WTC11 (cell line): ENCODE data around the gene NDUFA12. TPM values are rescaled to one million over a fixed set of nuclear protein-coding genes. Genes with fewer than 3 reads are reported as not detected.

Experiments used
- ATAC-seq: fragments of 200-7000 bp; cut with Tn5 transposase; 2 replicates; pipeline ENCODE4 v1.10.0; 2021; ENCODE audit warnings: mild to moderate bottlenecking, moderate library complexity
- CTCF ChIA-PET: fragments of 300-600 bp; sonication (Branson Sonifier 250); formaldehyde crosslinking; loops from one replicate; lab custom pipeline; 2021; ENCODE audit warnings: antibody characterized with exemption; lab: Charles Lee
- POLR2A ChIA-PET: fragments of 350-600 bp; sonication (Branson Sonifier 250); formaldehyde crosslinking; loops from one replicate; lab custom pipeline; 2021; ENCODE audit warnings: antibody characterized with exemption; lab: Charles Lee
- DNase-seq: peaks from one replicate; pipeline ENCODE4 v3.0.0; 2021; ENCODE audit warnings: low spot score
- H3K27ac Mint-ChIP-seq: 2 replicates; pipeline ENCODE4 v1.8.0; 2021; ENCODE audit warnings: mixed read lengths
- H3K27me3 Mint-ChIP-seq: 2 replicates; pipeline ENCODE4 v1.8.0; 2021; ENCODE audit warnings: low read depth, mild to moderate bottlenecking, moderate library complexity, mixed read lengths
- H3K36me3 Mint-ChIP-seq: 2 replicates; pipeline ENCODE4 v1.8.0; 2021; ENCODE audit warnings: mixed read lengths
- H3K4me1 Mint-ChIP-seq: 2 replicates; pipeline ENCODE4 v1.8.0; 2022; ENCODE audit warnings: mixed read lengths
- H3K4me3 Mint-ChIP-seq: 2 replicates; pipeline ENCODE4 v1.8.0; 2021; ENCODE audit warnings: mild to moderate bottlenecking, moderate library complexity, mixed read lengths
- H3K9me3 Mint-ChIP-seq: 2 replicates; pipeline ENCODE4 v1.8.0; 2021; ENCODE audit warnings: mixed read lengths
- ATF2 ChIP-seq: sonication (generic); formaldehyde crosslinking; IDR thresholded peaks from 2 replicates; pipeline ENCODE4 v1.8.1; 2022; ENCODE audit warnings: low read depth, missing genetic modification reagents, borderline replicate concordance
- CREM ChIP-seq: sonication (generic); formaldehyde crosslinking; IDR thresholded peaks from 2 replicates; pipeline ENCODE4 v1.8.1; 2022; ENCODE audit warnings: mild to moderate bottlenecking, missing genetic modification reagents, moderate library complexity
- CTCF ChIP-seq: fragments of 200-600 bp; IDR thresholded peaks from 2 replicates; pipeline ENCODE4 v1.8.0; 2022; ENCODE audit warnings: antibody characterized with exemption
- E2F4 ChIP-seq: sonication (generic); formaldehyde crosslinking; IDR thresholded peaks from 2 replicates; pipeline ENCODE4 v1.8.1; 2022; ENCODE audit warnings: low read depth, mild to moderate bottlenecking, moderate library complexity, missing genetic modification reagents, borderline replicate concordance
- GABPB1 ChIP-seq: sonication (generic); formaldehyde crosslinking; IDR thresholded peaks from 2 replicates; pipeline ENCODE4 v1.8.1; 2023; ENCODE audit warnings: mild to moderate bottlenecking, missing genetic modification reagents
- IRF2 ChIP-seq: sonication (generic); formaldehyde crosslinking; IDR thresholded peaks from 2 replicates; pipeline ENCODE4 v1.8.0; 2022; ENCODE audit warnings: low read depth, missing genetic modification reagents, borderline replicate concordance
- JUN ChIP-seq: sonication (generic); formaldehyde crosslinking; IDR thresholded peaks from 2 replicates; pipeline ENCODE4 v1.8.0; 2023; ENCODE audit warnings: mild to moderate bottlenecking, missing genetic modification reagents
- MAX ChIP-seq: sonication (generic); formaldehyde crosslinking; IDR thresholded peaks from 2 replicates; pipeline ENCODE4 v1.8.0; 2022; ENCODE audit warnings: mild to moderate bottlenecking, missing genetic modification reagents
- MLX ChIP-seq: sonication (generic); formaldehyde crosslinking; IDR thresholded peaks from 2 replicates; pipeline ENCODE4 v1.8.1; 2023; ENCODE audit warnings: mild to moderate bottlenecking, missing genetic modification reagents, moderate library complexity
- NR3C1 ChIP-seq: sonication (generic); formaldehyde crosslinking; conservative IDR thresholded peaks from 2 replicates; pipeline ENCODE4 v1.8.1; 2023; ENCODE audit warnings: low read depth, mild to moderate bottlenecking, missing genetic modification reagents
- TCF7 ChIP-seq: sonication (generic); formaldehyde crosslinking; IDR thresholded peaks from 2 replicates; pipeline ENCODE4 v1.8.0; 2022; ENCODE audit warnings: mild to moderate bottlenecking, low read depth, missing genetic modification reagents, moderate library complexity
- USF1 ChIP-seq: sonication (generic); formaldehyde crosslinking; IDR thresholded peaks from 2 replicates; pipeline ENCODE4 v1.8.0; 2022; ENCODE audit warnings: mild to moderate bottlenecking, missing genetic modification reagents
- ZBTB43 ChIP-seq: sonication (generic); formaldehyde crosslinking; IDR thresholded peaks from 2 replicates; pipeline ENCODE4 v1.8.1; 2023; ENCODE audit warnings: mild to moderate bottlenecking, missing genetic modification reagents
- ZMAT4 ChIP-seq: fragments of 250-450 bp; sonication (Bioruptor Pico); IDR thresholded peaks from 2 replicates; pipeline ENCODE4 v1.9.0; 2021; ENCODE audit warnings: mild to moderate bottlenecking
- ZNF121 ChIP-seq: sonication (generic); formaldehyde crosslinking; IDR thresholded peaks from 2 replicates; pipeline ENCODE4 v1.8.0; 2023; ENCODE audit warnings: missing genetic modification reagents
- ZNF263 ChIP-seq: sonication (generic); formaldehyde crosslinking; IDR thresholded peaks from 2 replicates; pipeline ENCODE4 v1.8.1; 2022; ENCODE audit warnings: low read depth, mild to moderate bottlenecking, moderate library complexity, missing genetic modification reagents
- total RNA-seq: library from RNA; stranded (reverse); gene quantifications from 3 replicates; pipeline ENCODE4 v1.2.3, GENCODE V29; 2021

NDUFA12 gene
- total RNA-seq, 1 experiment from 2014 or later: 87.3 TPM

- Mint-ChIP-seq H3K27ac (no peak overlapping the region), H3K9me3 (peaks cover 4% of the 10 kb centered on the region; the same call in 1 of the 2 replicates), H3K4me1 (no peaks in the 10 kb centered on the region), H3K36me3 (no peaks in the 10 kb centered on the region), H3K27me3 (no peaks in the 10 kb centered on the region), H3K4me3 (no peak overlapping the region)
- ChIA-PET CTCF (no interaction called here), POLR2A (interaction anchor here (0.5 kb wide), 1 partner anchor 102 kb away, joined by 5 read pairs; no protein-coding TSS in a partner anchor)
- ATAC-seq (no peak), DNase-seq (no peak)
- TF ChIP-seq ZNF263 (no peak), JUN (CRISPR knock-in tag) (no peak), GABPB1 (CRISPR knock-in tag) (no peak), TCF7 (CRISPR knock-in tag) (no peak), NR3C1 (CRISPR knock-in tag) (no peak), MAX (CRISPR knock-in tag) (no peak), IRF2 (CRISPR knock-in tag) (no peak), ZNF121 (CRISPR knock-in tag) (no peak), USF1 (CRISPR knock-in tag) (no peak), E2F4 (CRISPR knock-in tag) (no peak), CREM (CRISPR knock-in tag) (no peak)
Observed at GRCh38 chr12:94940771-94941170, 62.7 kb downstream of the NDUFA12 start.

- ChIA-PET CTCF (interaction anchor here (1.0 to 1.5 kb wide), 3 partner anchors 13 to 76 kb away, joined by 3 to 8 read pairs (median 4); no protein-coding TSS in a partner anchor), POLR2A (no interaction called here)
- no peak for ATAC-seq
- Mint-ChIP-seq H3K9me3 (peaks cover under 1% of the 10 kb centered on the region; the same call in 1 of the 2 replicates), H3K27me3 (no peaks in the 10 kb centered on the region), H3K36me3 (no peaks in the 10 kb centered on the region), H3K4me1 (no peaks in the 10 kb centered on the region), H3K4me3 (no peak overlapping the region), H3K27ac (no peak overlapping the region)
- DNase-seq: no peak
- TF ChIP-seq GABPB1 (CRISPR knock-in tag) (no peak), ZBTB43 (no peak), JUN (CRISPR knock-in tag) (no peak), ATF2 (no peak), CTCF (no peak), MLX (no peak), ZMAT4 (no peak)
Observed at GRCh38 chr12:94938583-94938982, 64.9 kb downstream of the NDUFA12 start.
